Upper lobe of left lung (tissue), 4 donors: ENCODE data around the gene RECK.

Experiments
- CTCF ChIP-seq, 6 experiments: fragments of 450-650 bp in 4 of 6; fragments of 200-600 bp in 2 of 6; sonication (generic) in 2 of 6; IDR thresholded peaks; one replicate each; pipeline ENCODE4 v1.5.1; 2016 to 2019; ENCODE audit warnings: antibody characterized with exemption in 6 of 6
- POLR2A ChIP-seq, 4 donors: fragments of 450-650 bp; IDR thresholded peaks; one replicate each; pipeline ENCODE4 v1.5.1; 2016 to 2017; ENCODE audit warnings: antibody characterized with exemption in 4 of 4, mild to moderate bottlenecking in 2 of 4

GRCh38 chr9:36158122-36158521 is 121.4 kb downstream of the RECK start:
- TF ChIP-seq CTCF (IDR thresholded peaks at IDR 0.05) (no peak), POLR2A (IDR thresholded peaks at IDR 0.05) (no peak)
